Adrenal gland (tissue), 5 donors: Measurements from ENCODE around the gene RIPK3.

ENCODE experiments used
- POLR2A ChIP-seq, 2 donors: fragments of 450-650 bp; IDR thresholded peaks; one replicate each; pipeline ENCODE4 v1.6.1; 2017; ENCODE audit warnings: antibody characterized with exemption in 2 of 2, mild to moderate bottlenecking in 2 of 2, moderate library complexity in 1 of 2
- TF ChIP-seq, protein P1 (sequence below), 6 experiments: fragments of 450-650 bp in 4 of 6; fragments of 200-600 bp in 2 of 6; sonication (generic) in 1 of 6; IDR thresholded peaks; 1 replicate in 5 of 6; 2 replicates in 1 of 6; pipeline versions ENCODE4 v1.5.1 to v1.8.0; 2016 to 2021; ENCODE audit warnings: antibody characterized with exemption in 6 of 6, mild to moderate bottlenecking in 2 of 6, moderate library complexity in 1 of 6
- donor health status: DM: no; HTN: no; CAD: no.

DNA sequence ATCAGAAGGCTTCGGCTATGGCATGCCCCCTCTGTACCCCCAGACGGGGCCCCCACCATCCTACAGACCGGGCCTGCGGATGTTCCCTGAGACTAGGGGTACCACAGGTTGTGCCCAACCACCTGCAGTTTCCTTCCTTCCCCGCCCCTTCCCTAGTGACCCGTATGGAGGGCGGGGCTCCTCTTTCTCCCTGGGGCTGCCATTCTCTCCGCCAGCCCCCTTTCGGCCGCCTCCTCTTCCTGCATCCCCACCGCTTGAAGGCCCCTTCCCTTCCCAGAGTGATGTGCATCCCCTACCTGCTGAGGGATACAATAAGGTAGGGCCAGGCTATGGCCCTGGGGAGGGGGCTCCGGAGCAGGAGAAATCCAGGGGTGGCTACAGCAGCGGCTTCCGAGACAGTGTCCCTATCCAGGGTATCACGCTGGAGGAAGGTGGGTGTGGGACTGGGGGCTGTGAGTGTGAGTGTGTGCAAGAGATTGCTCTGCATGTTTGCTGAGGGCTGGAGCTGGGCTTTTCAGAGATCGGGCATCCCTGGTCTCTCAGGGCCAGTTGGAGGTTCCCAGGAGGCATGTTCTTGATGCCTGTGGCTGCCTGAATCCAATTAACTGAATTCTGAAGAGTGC, 36.8 kb upstream of the RIPK3 start:
- TF ChIP-seq, protein P1, sequence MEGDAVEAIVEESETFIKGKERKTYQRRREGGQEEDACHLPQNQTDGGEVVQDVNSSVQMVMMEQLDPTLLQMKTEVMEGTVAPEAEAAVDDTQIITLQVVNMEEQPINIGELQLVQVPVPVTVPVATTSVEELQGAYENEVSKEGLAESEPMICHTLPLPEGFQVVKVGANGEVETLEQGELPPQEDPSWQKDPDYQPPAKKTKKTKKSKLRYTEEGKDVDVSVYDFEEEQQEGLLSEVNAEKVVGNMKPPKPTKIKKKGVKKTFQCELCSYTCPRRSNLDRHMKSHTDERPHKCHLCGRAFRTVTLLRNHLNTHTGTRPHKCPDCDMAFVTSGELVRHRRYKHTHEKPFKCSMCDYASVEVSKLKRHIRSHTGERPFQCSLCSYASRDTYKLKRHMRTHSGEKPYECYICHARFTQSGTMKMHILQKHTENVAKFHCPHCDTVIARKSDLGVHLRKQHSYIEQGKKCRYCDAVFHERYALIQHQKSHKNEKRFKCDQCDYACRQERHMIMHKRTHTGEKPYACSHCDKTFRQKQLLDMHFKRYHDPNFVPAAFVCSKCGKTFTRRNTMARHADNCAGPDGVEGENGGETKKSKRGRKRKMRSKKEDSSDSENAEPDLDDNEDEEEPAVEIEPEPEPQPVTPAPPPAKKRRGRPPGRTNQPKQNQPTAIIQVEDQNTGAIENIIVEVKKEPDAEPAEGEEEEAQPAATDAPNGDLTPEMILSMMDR (IDR thresholded peaks at IDR 0.05) = no peak
- no peak for TF ChIP-seq POLR2A (IDR thresholded peaks at IDR 0.05)
